ENCODE results near the gene SOX6. TPM values are rescaled to one million over a fixed set of nuclear protein-coding genes. Genes with fewer than 3 reads are reported as not detected.

Gene SOX6
- total RNA-seq, 1 donor from 2014 or later = 13.4 TPM

DNA sequence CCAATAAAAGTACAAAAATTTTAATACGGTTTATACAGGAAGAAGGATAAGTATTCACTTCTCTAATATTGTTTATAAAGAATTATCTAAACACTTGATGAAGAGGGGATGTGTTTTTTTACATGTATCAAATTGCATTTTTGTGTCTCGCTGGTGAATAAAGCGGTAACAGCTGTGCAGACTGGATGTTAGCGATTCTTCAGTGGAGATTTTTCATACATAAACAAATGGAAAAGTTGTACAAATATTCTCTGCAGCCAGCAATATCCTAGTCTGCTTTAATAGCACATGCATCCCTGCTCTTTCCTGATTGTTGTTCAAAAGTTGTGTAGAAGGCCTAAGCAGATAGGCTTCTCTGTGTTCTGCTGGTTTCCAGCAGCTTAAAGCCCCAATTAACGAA lies 369.3 kb downstream of the SOX6 start:
- Mint-ChIP-seq H3K4me1 (ENCODE audit: unreplicated experiment) (peaks cover 41% of the 10 kb centered on the region), H3K4me3 (ENCODE audit: unreplicated experiment) (no peak overlapping the region), H3K36me3 (ENCODE audit: unreplicated experiment) (peaks cover 2% of the 10 kb centered on the region), H3K27me3 (ENCODE audit: unreplicated experiment) (no peaks in the 10 kb centered on the region), H3K9me3 (ENCODE audit: unreplicated experiment) (no peaks in the 10 kb centered on the region), H3K27ac (ENCODE audit: unreplicated experiment) (peak overlapping the region; percentile 65)
- TF ChIP-seq, protein P1, sequence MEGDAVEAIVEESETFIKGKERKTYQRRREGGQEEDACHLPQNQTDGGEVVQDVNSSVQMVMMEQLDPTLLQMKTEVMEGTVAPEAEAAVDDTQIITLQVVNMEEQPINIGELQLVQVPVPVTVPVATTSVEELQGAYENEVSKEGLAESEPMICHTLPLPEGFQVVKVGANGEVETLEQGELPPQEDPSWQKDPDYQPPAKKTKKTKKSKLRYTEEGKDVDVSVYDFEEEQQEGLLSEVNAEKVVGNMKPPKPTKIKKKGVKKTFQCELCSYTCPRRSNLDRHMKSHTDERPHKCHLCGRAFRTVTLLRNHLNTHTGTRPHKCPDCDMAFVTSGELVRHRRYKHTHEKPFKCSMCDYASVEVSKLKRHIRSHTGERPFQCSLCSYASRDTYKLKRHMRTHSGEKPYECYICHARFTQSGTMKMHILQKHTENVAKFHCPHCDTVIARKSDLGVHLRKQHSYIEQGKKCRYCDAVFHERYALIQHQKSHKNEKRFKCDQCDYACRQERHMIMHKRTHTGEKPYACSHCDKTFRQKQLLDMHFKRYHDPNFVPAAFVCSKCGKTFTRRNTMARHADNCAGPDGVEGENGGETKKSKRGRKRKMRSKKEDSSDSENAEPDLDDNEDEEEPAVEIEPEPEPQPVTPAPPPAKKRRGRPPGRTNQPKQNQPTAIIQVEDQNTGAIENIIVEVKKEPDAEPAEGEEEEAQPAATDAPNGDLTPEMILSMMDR (IDR thresholded peaks at IDR 0.05) = no peak
- DNase-seq (ENCODE audit: extremely low spot score, unreplicated experiment) = no peak

DNA sequence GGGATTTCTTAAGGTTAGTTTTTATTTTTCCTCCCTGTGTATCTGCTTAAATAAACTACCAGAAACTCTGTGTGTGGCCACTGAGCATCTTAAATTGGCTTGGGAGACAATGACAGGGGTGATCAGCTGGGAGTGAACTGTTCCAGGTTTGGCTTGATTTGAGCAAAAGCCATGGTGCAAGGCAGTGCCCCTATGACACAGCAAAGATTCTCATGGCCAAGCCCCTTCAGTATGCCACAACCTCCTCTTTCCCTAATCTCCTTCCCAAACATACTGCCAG lies 370.5 kb downstream of the SOX6 start:
- Mint-ChIP-seq H3K9me3 (ENCODE audit: unreplicated experiment) (no peaks in the 10 kb centered on the region), H3K4me1 (ENCODE audit: unreplicated experiment) (peaks cover 41% of the 10 kb centered on the region), H3K4me3 (ENCODE audit: unreplicated experiment) (no peak overlapping the region), H3K27me3 (ENCODE audit: unreplicated experiment) (no peaks in the 10 kb centered on the region), H3K27ac (ENCODE audit: unreplicated experiment) (no peak overlapping the region), H3K36me3 (ENCODE audit: unreplicated experiment) (peaks cover 2% of the 10 kb centered on the region)
- TF ChIP-seq, protein P1 (IDR thresholded peaks at IDR 0.05) = no peak
- DNase-seq (ENCODE audit: extremely low spot score, unreplicated experiment) = no peak

- no peaks in the 10 kb centered on the region for H3K9me3 Mint-ChIP-seq (ENCODE audit: unreplicated experiment)
- peak overlapping the region; percentile 29 for H3K27ac Mint-ChIP-seq (ENCODE audit: unreplicated experiment)
- peaks cover 2% of the 10 kb centered on the region for H3K36me3 Mint-ChIP-seq (ENCODE audit: unreplicated experiment)
- no peaks in the 10 kb centered on the region for H3K27me3 Mint-ChIP-seq (ENCODE audit: unreplicated experiment)
- peak overlapping the region; percentile 5 for H3K4me3 Mint-ChIP-seq (ENCODE audit: unreplicated experiment)
- DNase-seq (ENCODE audit: extremely low spot score, unreplicated experiment) = no peak
- H3K4me1 Mint-ChIP-seq (ENCODE audit: unreplicated experiment) = peaks cover 41% of the 10 kb centered on the region
- TF ChIP-seq, protein P1 (IDR thresholded peaks at IDR 0.05) = no peak
Observed at GRCh38 chr11:15985127-15985859, 371.1 kb downstream of the SOX6 start.

DNA sequence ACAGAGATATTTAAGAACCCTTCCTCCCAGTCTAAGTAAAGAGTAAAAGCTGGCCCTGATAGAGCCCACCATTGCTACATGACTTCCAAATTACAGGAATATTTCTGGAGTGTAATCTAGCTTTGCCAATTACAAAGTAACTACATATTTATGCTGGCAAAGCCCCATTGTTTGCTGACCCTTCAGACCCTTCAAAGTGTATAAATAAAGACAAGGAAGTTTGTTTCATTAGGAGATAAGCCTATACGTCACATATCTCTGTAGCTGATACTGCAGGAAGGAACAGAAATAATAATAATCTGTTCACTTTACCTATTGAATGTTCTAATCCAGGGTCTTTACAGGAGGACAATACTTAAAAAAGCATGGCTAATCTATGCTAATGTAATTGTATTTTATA lies 375.1 kb downstream of the SOX6 start:
- H3K4me1 Mint-ChIP-seq (ENCODE audit: unreplicated experiment) = peaks cover 16% of the 10 kb centered on the region
- H3K36me3 Mint-ChIP-seq (ENCODE audit: unreplicated experiment) = peaks cover 2% of the 10 kb centered on the region
- H3K27ac Mint-ChIP-seq (ENCODE audit: unreplicated experiment) = no peak overlapping the region
- TF ChIP-seq, protein P1 (IDR thresholded peaks at IDR 0.05) = no peak
- no peaks in the 10 kb centered on the region for H3K27me3 Mint-ChIP-seq (ENCODE audit: unreplicated experiment)
- H3K4me3 Mint-ChIP-seq (ENCODE audit: unreplicated experiment) = no peak overlapping the region
- H3K9me3 Mint-ChIP-seq (ENCODE audit: unreplicated experiment) = no peaks in the 10 kb centered on the region
- no peak for DNase-seq (ENCODE audit: extremely low spot score, unreplicated experiment)

- Mint-ChIP-seq H3K9me3 (ENCODE audit: unreplicated experiment) (no peaks in the 10 kb centered on the region), H3K4me3 (ENCODE audit: unreplicated experiment) (no peak overlapping the region), H3K27ac (ENCODE audit: unreplicated experiment) (no peak overlapping the region), H3K36me3 (ENCODE audit: unreplicated experiment) (peaks cover 5% of the 10 kb centered on the region), H3K4me1 (ENCODE audit: unreplicated experiment) (no peaks in the 10 kb centered on the region), H3K27me3 (ENCODE audit: unreplicated experiment) (no peaks in the 10 kb centered on the region)
- no peak for DNase-seq (ENCODE audit: extremely low spot score, unreplicated experiment)
- TF ChIP-seq, protein P1 (IDR thresholded peaks at IDR 0.05) = no peak
Observed at GRCh38 chr11:15977116-15977515, 379.2 kb downstream of the SOX6 start.
